Spleen (tissue), 7 donors: Measurements from ENCODE around the gene DCAF15.

Experiments
- CTCF ChIP-seq, 11 experiments: fragments of 200-600 bp in 7 of 11; fragments of 450-650 bp in 4 of 11; sonication (generic) in 4 of 11; IDR thresholded peaks in 8 of 11; conservative IDR thresholded peaks in 3 of 11; 1 replicate in 7 of 11; 2 replicates in 4 of 11; pipeline versions ENCODE4 v1.4.0 to v1.8.0; 2016 to 2021; ENCODE audit warnings: antibody characterized with exemption in 11 of 11, inconsistent platforms in 4 of 11, mild to moderate bottlenecking in 1 of 11
- POLR2AphosphoS5 ChIP-seq, 3 donors: sonication (generic); formaldehyde crosslinking; IDR thresholded peaks; one replicate each; pipeline ENCODE4 v1.5.1; 2017; ENCODE audit warnings: antibody characterized with exemption in 3 of 3
- donor health status: DM: no; HTN: no; CAD: no; lungs with moderate emphysema.
- donor health status: DM: no; HTN: no; CAD: no.
- donor health status: DM: no; HTN: no; CAD: no.

DNA sequence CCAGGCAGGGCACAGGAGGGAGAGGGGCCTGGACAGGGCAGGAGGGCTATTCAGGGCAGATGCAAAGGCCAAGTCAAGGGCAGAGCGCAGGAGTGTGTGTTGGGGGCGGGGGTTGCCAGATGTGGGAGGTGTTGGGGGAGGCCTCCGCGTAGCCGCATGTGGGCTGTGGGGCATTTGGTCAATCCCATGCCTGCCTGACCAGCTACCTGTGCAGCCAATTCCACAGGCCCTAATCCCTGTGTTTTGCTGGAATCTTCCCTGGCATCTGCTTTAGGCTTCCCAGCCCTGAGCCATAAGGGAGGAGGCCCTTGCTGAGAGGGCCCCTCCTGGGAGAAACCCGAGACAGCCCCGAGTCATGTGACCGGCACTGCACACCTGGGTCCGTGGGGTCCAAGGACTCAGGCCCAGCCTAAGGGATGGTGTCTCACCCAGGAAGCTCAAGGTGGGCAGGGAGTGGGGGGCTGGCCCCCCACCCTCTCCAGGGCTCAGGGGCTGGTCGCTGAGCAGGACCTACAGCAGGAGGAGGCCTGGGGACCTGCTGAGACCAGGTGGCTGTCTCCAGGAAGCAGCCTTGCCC is 33.5 kb downstream of the DCAF15 start:
- TF ChIP-seq POLR2AphosphoS5 (IDR thresholded peaks at IDR 0.05) (no peak), CTCF (IDR thresholded peaks at IDR 0.05 in 8 of 11, conservative IDR thresholded peaks at IDR 0.05 in 3 of 11) (no peak)
